Stimulated activated CD8-positive, alpha-beta memory T cell treated with anti-CD3 and anti-CD28 coated beads, Interleukin-12 subunit alpha, Interleukin-12 subunit beta, amount 100 ng/mL, for 24 hours (primary cell): ENCODE measurements around the gene RUNDC1.
"Not testable (repeated sequence)": the region's sequence is repeated elsewhere in the genome, so short reads cannot be mapped to it uniquely, and the experiment has no call there.

ENCODE experiments used
- DNase-seq: peaks from one replicate; pipeline ENCODE4 v3.0.0-alpha.2; 2020; ENCODE audit errors: extremely low read depth

The RUNDC1 gene

DNA sequence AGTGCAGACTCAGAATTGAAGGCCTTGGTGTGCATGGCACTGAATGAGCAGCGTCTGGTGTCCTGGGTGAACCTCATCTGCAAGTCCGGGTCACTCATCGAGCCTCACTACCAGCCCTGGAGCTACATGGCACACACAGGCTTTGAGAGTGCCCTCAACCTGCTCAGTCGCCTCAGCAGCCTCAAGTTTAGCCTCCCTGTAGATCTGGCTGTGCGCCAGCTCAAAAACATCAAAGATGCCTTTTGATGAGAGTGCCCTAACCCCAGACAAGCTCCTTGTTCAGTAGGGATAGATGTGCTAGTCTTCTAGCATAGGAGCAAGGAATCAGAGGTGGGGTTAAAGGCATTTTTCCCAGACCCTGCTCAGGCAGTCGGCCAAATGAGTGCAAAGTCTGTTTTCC lies 11.1 kb downstream of the RUNDC1 start:
- no peak for DNase-seq

DNA sequence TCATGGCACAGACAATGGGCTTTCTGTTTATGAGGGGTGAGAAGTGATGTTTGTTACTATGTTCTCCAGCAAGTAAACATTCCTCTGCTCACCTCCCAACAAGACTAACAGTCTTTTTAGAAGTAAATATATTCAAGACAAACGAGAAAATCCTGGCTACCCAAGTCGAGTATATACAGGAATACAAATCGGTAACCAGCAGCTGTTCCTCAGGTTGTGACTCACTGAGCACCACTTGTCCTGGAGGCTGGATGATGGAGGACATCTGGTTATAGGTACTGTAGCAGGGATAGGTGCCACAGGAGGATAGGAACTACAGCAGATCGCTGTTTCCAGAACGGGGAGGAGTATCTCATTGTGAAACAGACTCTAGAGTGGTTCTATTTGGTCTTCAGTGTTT lies 12.5 kb downstream of the RUNDC1 start:
- DNase-seq, result no peak

DNA sequence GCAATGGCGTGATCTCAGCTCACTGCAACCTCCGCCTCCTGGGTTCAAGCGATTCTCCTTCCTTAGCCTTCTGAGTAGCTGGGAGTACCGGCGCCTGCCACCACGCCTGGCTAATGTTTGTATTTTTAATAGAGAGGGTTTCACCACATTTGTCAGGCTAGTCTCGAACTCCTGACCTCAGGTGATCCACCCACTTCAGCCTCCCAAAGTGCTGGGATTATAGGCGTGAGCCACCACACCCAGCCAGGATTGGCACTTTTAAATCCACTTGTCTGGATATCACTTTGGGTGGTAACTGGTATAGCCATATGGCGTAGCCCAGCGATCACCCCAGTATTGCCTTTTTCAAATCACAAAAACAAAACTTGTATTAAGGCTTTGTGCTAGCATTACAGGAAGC lies 13.5 kb downstream of the RUNDC1 start:
- DNase-seq, result not testable (repeated sequence)

DNA sequence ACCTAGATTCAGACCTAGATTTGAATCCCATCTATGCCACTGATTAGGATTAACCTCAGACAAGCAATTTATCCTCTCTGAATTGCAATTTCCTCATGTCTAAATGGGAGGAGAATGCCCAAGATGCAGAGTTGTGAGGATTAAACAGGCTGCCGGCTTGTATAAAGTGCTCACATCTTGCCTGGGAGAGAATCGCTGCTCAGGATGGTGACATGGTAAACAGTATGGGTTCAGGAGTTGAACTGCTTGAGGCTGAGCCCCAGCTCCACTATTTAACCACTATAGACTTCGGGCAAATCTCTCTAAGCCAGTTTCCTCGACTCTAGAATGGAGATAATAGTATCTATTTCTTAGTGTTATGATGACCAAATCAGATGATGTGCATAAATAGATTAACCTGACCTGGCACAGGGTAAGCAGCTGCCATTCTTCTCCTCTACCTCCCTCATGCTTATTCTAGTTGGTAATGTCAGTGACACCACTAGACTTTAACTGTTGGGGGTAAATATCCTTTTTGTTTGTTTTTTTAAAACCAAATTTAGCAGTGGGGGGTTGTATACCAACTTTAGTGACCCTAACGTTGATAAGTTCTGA lies 17.1 kb downstream of the RUNDC1 start:
- DNase-seq, result no peak

DNA sequence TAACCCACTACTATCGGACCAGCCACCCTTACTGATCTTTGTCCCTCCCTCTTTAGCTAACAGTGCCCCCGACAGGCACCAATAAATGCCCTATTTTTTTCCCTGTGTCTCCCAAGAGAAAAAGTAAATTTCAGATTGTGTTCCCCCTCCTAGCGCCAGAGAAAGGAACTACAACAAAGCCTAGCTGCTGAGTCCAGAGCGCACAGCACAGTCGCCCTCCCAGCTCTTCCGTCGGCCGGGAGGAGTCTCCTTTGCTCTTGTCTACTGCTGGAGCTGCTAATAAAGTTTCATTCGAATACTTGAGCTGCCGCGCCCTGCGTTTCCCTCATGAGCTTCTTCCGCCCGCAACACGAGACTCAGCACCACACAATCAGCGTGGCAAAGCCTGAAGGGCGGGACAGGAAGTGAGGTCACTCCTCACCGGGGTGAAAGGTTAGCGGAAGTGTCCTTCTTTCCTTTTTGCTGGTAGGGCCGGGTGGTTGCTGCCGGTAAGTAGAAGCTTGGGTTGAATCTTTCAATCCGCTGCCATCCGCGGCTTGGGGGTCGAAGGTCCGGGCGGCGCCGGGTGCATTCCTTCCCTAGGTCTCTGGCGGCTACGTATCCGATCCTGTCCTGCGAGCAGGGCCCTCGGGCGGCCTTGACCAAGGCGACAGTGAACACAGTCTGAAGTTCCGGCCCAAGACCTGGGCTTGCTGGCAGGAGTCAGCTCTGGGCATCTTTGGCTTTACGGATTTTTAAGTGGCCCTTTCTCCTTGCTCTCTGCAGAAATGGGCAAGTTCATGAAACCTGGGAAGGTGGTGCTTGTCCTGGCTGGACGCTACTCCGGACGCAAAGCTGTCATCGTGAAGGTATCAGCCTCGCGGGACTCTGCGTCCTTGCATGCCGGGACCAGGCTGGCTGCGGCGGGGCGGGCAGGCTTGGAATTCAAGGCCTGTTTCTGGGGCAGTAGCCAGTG lies 17.9 kb downstream of the RUNDC1 start, which contains the start of gene RPL27:
Gene RPL27 (plus strand): TSS at position 436 of the 955 bp plus-strand sequence. CDS start 332 bp downstream, at position 768.
- DNase-seq, result peak; percentile 90

DNA sequence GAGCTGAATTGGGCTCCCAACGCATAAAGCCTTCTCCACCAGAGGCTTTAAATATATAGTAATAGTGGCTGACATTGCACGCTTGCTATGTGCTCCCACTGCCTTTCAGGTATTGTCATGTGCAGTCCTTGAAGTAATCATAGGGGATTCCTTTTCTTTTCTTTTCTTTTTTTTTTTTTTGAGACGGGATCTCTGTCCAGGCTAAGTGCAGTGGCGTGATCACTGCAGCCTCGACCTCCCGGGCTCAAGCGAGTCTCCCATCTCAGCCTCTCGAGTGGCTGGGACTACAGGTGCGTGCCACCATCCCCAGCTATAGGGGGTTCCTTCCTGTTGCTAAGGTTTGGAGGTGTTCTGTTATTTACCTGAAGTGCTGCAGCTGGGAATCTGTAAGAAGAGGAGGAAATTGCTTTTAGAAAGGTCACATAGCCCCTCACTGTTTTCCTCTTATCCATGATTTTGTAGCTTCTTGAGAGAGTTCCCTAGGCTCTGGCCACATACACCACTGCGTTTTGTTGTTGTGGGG lies 18.7 kb downstream of the RUNDC1 start:
- DNase-seq, result no peak

DNA sequence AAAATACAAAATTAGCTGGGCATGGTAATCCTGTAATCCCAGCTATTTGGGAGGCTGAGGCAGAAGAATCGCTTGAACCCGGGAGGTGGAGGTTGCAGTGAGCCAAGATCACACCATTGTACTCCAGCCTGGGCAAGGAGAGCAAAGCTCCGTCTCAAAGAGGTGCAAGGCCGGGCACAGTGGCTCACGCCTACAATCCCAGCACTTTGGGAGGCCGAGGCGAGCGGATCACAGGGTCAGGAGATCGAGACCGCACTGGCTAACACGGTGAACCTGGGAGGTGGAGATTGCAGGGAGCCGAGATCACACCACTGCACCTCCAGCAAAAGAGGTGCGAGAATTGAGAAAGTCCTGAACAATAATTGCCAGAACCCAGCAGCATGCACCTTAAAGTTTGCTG lies 20.5 kb downstream of the RUNDC1 start:
- not testable (repeated sequence) for DNase-seq

DNA sequence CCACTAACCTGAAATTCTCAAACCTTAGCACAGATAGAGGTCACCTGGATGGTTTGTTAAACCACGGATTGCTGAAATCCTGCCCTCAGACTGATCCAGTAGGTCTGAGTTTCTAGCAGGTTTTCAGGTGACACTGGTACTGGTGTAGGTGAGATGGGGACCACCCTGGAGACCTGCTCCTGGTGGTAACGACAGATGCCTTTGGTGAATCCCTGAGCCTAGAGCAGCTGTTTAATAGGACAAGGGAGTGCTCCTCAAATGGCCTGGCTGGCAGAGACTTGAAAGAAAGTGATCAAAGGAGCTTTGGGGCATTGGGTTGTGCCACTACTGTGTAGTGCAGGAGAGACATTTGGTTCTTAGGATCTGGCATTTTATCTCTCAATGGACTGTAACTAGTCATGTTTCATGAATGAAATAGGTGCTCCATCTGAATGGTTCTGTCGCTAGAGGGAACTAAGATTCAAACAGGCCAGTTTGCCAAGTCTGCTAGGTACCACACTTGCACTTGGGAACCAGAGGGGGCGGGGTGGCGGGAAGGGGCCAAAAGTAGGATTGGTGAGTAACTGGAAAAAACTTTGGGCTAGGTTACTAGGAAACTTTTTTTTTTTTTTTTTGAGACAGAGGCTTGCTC lies 23.3 kb downstream of the RUNDC1 start:
- no peak for DNase-seq

DNA sequence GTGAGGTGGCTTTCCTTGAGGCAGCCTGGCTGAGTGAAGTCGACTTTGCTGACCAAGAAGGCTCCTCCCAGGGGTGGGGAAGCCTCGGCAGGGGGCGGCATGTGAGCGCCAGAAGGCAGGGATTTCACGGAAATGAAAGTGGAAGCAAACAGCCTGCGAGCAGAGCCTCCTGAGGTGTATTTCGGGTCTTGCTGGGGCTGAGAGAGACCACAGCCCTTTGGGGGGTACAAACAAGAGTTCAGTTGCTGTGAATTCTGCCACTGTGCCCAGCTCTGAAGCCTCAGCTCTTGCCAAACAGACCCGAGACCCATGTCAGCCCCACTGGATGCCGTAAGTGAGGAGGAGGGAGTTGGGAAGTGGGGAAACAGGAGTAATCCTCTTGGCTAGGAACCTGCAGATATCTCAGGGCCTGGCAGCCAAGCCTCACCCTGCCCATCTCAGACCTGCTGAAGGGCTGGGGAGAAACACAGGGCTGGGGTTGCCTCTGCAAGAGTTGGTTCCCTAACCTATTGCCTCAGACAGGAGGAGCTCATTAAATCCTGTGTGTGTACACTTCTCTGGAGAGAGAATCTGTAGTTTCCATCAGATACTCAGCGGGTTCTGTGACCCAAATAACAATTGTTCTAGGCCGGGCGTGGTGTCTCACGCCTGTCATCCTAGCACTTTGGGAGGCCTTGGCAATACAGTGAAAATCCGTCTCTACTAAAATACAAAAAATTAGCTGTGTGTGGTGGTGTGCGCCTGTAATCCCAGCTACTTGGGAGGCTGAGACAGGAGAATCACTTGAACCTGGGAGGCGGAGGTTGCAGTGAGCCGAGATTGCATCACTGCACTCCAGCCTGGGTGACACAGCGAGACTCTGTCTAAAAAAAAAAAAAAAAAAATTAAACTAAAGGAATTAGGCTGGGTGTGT lies 26.5 kb downstream of the RUNDC1 start, which contains the start of gene IFI35:
Gene IFI35 (plus strand): TSS at position 146 of the 913 bp plus-strand sequence. CDS start 164 bp downstream, at position 310.
- peak; percentile 73 for DNase-seq

DNA sequence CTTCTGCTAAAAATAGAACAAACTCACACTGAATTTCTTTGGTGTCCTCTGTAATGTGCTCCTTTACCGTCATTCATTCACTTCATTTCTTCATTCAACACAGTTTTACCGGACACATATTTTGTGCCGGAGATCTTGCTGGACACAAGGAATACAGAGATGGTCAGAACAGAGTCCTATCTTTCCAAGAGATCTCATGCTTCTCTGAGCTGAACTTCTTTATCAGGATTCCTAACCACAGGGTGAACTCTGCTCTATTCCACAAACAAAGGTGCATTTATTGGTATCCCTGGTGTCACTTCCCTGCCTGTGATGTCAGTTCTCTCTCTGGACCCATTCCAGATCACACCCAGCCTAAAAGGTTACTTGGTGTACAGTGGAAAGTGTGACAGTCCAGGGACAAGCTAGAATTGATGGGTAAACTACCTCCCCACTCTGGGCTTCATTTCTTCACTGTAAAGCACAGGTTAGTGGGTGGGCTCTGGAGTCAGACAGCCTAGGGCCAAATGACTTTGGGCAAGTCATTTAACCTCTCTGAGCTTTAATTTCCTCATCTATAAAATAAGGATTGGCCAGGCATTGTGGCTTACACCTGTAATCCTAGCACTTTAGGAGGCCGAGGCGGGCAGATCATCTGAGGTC lies 30.4 kb downstream of the RUNDC1 start:
- no peak for DNase-seq

DNA sequence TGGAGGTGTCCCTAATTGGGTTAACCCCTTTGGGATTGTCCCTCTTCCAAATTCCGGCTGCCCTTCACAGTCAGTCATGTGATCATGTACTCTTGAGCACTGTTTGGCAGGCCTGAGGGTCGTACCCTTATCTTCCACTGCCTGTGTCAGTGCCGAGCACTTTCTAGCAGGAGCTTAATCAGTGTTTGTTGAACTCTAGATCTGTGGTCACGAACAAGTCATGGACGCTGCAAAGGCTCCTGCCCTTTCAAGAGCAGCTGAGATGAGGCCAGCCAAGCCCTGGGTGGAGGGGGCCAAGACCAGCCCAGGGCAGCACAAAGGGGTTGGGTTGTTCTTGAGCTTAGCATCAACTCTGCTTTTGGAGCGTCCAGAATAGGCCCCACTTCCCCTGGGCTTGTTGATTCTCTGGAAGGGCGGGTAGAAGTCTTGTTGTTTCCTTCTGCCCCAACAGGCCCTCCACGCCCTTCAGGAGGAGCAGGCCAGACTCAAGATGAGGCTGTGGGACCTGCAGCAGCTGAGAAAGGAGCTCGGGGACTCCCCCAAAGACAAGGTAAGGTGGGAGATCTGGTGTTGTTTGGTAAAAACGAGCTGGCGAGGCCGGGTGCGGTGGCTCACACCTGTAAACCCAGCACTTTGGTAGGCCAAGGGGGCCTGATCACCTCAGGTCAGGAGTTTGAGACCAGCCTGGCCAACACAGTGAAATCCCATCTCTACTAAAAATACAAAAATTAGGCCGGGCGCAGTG lies 31.5 kb downstream of the RUNDC1 start:
- no peak for DNase-seq

DNA sequence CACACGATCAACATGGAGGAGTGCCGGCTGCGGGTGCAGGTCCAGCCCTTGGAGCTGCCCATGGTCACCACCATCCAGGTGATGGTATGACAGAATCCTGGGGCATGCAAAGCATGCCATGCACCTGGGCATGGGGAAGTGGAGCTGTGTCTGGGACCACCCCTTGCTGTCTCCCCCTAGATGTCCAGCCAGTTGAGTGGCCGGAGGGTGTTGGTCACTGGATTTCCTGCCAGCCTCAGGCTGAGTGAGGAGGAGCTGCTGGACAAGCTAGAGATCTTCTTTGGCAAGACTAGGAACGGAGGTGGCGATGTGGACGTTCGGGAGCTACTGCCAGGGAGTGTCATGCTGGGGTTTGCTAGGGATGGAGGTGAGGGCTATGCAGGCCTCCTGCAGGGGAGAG lies 32.9 kb downstream of the RUNDC1 start:
- no peak for DNase-seq

DNA sequence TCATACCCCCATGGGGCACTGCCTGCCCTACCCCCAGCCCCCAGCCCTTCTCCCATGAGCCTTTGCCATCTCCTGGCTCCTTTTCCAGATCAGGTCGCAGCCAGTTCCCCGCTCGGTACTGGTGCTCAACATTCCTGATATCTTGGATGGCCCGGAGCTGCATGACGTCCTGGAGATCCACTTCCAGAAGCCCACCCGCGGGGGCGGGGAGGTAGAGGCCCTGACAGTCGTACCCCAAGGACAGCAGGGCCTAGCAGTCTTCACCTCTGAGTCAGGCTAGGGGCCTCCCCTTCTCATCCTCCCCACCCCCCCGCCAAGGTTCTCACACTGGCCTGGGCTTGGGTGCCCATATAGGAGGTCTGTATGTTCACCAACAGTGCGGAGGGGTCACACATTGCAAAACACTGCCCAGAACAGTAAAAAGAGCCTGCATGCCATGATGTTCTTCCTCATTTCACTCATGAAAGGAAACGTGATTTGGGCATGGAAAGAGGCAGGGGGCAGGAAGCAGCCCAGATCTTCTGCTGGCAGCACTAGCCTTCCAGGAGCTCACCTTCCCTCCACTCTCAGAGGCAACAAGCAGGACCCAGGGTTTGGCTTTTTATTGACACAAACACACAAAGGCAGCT lies 33.8 kb downstream of the RUNDC1 start:
- no peak for DNase-seq

DNA sequence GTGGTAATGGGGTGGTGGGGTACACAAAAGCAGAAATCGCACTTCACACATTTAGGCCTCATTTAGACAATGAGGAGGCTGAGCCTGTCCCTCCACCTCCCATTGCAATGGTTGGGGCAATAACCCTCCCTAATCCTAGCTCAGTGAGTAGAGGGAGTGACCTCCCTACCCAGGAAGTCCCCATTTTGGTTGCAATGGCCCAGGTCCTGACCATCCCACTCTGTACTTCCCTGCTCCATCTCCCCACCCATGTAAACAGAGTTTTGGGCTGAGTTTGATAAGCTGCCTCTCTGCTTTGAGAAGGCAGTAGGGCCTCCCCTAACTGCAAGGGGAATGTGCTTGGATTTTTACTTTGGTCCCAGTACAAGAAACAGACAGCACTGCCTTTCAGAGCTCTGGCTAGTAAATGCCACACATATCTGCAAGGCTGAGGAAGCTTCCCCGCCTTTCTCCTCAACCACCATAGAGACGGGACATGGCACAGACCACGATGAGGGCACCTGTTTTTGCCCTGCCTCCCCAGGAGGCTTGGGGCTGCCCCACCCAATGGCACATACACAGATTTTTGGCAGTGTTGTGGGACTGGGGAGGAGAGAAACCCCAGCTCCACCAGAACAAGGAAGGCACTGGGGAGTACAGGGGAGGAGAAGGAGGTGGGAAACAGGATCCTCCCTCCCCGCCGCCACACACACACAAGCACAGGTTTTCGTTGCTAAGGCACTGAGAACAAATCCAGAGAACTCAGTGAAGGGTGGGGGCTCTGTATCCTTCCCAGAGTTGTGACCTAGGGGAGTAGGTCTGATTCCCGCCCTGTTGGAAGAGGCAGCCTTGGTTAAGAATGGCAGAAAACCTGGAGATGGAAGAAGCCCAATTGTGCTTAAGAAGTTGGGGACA lies 34.5 kb downstream of the RUNDC1 start:
- no peak for DNase-seq

DNA sequence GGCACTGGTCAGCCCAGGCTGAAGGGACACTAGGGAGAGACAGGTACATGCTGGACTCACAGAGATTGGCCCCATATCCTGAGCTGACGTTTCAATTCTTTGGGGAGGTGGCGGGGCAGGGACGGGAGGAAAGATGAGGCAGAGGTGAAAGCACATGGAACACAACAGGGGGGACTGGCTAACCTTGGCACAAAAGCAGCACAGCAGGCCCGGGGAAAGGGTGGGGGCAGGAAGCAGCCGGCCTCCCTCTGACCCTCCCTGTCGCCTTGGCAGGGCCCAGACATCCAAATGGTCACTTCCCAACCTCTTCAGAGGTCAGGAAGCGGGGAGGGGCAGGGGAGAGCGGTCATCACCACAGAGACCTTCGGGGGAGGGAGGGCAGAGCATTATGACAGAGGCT lies 35.2 kb downstream of the RUNDC1 start:
- DNase-seq, result no peak

DNA sequence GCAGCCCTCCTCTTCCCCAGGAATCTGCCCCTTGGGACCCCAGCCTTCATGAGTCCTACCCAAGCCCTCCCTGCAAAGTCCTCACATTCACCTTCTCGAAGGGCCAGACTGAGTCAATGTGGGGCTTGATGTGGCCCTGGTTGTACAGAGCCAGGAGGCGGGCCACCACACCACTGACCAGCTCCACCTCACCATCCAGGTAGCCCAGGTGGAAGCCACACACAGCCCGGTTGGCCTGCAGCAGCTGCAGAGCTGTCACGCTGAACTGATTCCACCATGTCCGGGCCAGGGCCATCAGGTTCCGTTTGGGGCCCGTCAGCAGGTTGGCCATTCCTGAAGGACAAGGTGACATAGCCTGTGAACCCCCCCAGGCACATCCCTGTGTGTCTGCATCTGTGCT lies 35.9 kb downstream of the RUNDC1 start:
- no peak for DNase-seq

DNA sequence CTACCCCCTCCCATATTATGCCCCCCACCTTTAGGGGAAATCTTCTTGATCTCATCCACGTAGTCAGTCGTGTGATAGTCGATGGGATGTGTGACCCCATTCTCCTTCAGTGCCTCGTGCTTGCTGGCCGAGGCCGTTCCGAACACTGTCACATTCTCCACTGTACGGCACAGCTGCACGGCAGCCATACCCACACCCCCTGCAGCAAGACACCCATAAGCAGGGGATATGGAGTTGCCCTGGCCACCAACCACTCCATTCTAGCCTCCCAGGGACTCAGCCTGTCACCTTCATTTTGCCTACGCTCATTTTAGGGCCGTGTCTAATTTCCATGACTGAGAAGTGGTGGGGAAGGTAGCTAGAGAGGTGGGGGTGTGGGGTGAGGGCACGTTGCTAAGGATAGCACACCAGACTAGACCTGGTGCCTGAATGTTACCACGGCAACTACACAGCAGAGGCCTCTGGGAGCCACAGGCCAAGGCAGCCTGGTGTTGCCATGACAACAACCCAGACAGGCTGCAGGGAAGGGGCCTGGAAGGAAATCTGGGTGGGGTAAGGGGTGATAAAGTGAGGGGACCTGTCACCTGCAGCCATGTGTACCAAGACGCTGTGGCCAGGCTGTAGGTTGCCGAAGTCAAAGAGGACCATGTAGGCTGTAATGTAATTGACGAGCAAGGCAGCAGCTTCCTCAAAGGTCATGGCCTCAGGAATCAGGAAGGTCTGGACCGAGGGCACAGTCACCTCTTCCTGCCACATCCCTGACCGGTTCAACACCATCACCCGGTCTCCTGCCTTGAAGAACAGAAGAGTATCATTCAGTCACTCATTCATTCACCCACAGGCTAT lies 37.9 kb downstream of the RUNDC1 start:
- DNase-seq, result no peak

DNA sequence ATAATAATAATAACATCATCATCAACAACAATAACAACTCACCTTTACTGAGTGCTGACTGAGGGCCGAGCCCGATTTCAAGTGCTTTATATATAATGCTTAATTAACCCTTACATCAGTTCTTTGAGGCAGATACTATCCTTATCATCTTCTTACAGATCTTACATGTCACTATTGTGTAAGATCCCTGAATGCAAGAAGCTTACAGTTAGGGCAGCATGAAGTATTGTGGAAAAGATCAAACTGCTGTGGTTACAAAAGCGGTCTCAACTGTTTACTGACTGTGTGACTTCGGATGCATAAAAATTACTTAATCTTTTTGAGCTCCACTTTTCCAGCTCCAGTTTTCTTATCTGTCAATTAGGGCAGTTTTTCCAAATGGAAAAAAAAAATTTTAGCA lies 38.6 kb downstream of the RUNDC1 start:
- DNase-seq, result no peak
